C4-2B (cell line): ENCODE data around the gene GRIA4.
A peak's percentile ranks its signal among the peaks of the same experiment; 100 is the strongest.

Source experiments
- H3K27ac ChIP-seq: fragments of 450-650 bp; 2 replicates; pipeline ENCODE4 v1.5.1; 2017
- CTCF ChIP-seq: fragments of 450-650 bp; conservative IDR thresholded peaks from 2 replicates; pipeline ENCODE4 v1.5.1; 2017; ENCODE audit warnings: mild to moderate bottlenecking
- ZFX ChIP-seq: fragments of 450-650 bp; IDR thresholded peaks from 2 replicates; pipeline ENCODE4 v1.6.1; 2017

The GRIA4 gene

GRCh38 chr11:105858841-105859240, 249.0 kb downstream of the GRIA4 start:
- TF ChIP-seq CTCF (no peak), ZFX (no peak)
- no peak overlapping the region for H3K27ac ChIP-seq

- no peak overlapping the region for H3K27ac ChIP-seq
These were observed 250.2 kb downstream of the GRIA4 start for GRCh38 chr11:105860105-105860504.

GRCh38 chr11:105861225-105861624, 251.4 kb downstream of the GRIA4 start:
- H3K27ac ChIP-seq: no peak overlapping the region
- no peak for TF ChIP-seq ZFX
- TF ChIP-seq CTCF: peak; percentile 53

More at GRCh38 chr11:105860105-105860504, 250.2 kb downstream of the GRIA4 start:
- no peak for TF ChIP-seq CTCF
- no peak for TF ChIP-seq ZFX

- no peak overlapping the region for H3K27ac ChIP-seq
- TF ChIP-seq CTCF (peak; percentile 77), ZFX (no peak)
These were observed 253.0 kb downstream of the GRIA4 start for GRCh38 chr11:105862736-105863367.

GRCh38 chr11:105863523-105863922, 253.7 kb downstream of the GRIA4 start:
- no peak overlapping the region for H3K27ac ChIP-seq
- no peak for TF ChIP-seq ZFX
- TF ChIP-seq CTCF: no peak

GRCh38 chr11:105867742-105868141, 257.9 kb downstream of the GRIA4 start:
- TF ChIP-seq ZFX (no peak), CTCF (no peak)
- no peak overlapping the region for H3K27ac ChIP-seq

GRCh38 chr11:105868762-105869285, 259.0 kb downstream of the GRIA4 start:
- no peak for TF ChIP-seq CTCF
- no peak for TF ChIP-seq ZFX
- H3K27ac ChIP-seq: no peak overlapping the region
